Measurements from ENCODE around the gene PANK4. TPM values are rescaled to one million over a fixed set of nuclear protein-coding genes. Genes with fewer than 3 reads are reported as not detected.

The PANK4 gene
- total and polyA plus RNA-seq, 2 donors (not counting 3 experiments of a cell fraction or from before 2014, with no cell fraction given), result 22.1 to 34.0 TPM

DNA sequence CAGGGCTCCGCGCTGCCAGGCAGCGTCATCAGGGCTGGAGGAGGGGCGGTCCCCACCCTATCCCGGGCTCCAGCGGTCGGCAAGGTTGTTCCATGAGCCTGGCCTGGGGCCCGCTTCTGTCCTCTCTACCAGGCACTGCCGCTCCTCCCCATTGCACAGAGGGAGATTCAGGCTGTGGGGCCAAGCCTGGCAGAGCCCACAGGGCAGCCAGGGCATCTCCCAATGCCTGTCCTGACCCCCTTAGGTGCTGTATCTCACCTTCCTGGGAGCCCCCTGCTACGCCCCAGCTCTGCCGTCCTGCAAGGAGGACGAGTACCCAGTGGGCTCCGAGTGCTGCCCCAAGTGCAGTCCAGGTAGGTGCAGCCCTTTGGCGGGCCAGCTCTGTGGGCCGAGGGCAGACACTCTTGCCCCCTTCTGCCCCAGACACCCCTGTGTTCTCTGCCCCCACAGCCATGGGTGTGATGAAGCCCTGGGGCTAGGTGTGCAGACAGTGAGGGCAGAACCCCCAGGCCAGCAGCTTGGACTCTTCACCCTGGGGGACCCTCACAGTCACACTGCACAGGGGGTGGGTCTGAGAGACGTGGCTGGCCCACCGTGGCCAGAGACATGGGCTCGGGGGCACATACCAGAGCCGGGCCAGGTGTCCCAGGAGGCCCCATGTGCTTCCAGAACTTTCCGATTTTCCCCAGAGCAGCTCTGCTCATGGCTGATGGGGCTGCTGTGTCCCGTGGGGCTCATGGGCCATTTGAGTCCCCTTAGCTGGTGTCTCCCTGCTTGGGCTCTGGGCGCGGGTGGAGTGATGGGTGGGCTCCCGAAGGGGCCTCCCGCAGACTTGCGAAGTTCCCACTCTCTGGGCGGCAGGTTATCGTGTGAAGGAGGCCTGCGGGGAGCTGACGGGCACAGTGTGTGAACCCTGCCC, 31.3 kb upstream of the PANK4 start:
- Histone ChIP-seq H3K27me3 (ENCODE audit: control insufficient read depth in 2 of 2, insufficient read depth in 2 of 2, low read length in 2 of 2) (no peaks in the 10 kb centered on the region), H3K9me3 (replicated peaks; ENCODE audit: control insufficient read depth, insufficient read depth, low read length) (no peaks in the 10 kb centered on the region), H3K79me2 (ENCODE audit: control insufficient read depth, insufficient read depth, low read length) (no peaks in the 10 kb centered on the region), H3K27ac (ENCODE audit: insufficient read depth, low read depth, low read length) (no peak overlapping the region), H3K4me2 (ENCODE audit: insufficient read depth, low read length) (no peak overlapping the region), H3K36me3 (ENCODE audit: control insufficient read depth in 2 of 2, extremely low read depth in 1 of 2, insufficient read depth in 2 of 2, low read length in 2 of 2) (peaks cover 0 to 9% of the 10 kb centered on the region in 2 experiments), H3K4me1 (ENCODE audit: control insufficient read depth, extremely low read depth, insufficient read depth, low read length) (peaks cover 23% of the 10 kb centered on the region), H4K20me1 (replicated peaks; ENCODE audit: control insufficient read depth, extremely low read depth, insufficient read depth, low read length) (no peaks in the 10 kb centered on the region), H3K9ac (replicated peaks; ENCODE audit: extremely low read depth, insufficient read depth, low read length) (no peak overlapping the region), H2AFZ (ENCODE audit: low read depth, low read length) (no peak overlapping the region), H3K4me3 (replicated peaks in 1 of 3; ENCODE audit: insufficient read depth in 1 of 3, low read depth in 1 of 3, low read length in 3 of 3) (no peak overlapping the region), H3K9me1 (replicated peaks; ENCODE audit: control insufficient read depth, extremely low read depth, insufficient read depth, low read length) (no peaks in the 10 kb centered on the region)
- no TSS peak for BruUV-seq (replicated peaks)
- FAIRE-seq (no peak), DNase-seq (ENCODE audit: low read depth, low spot score) (no peak)
- ChIA-PET CTCF (interaction anchor here (1.6 kb wide), 1 partner anchor 20 kb away, joined by 3 read pairs; no protein-coding TSS in a partner anchor), POLR2A (no interaction called here)
- dilution Hi-C loops (cut with MboI; ENCODE audit: extremely low pct_ligation_motif_present, low sequenced_read_pairs), result no loop called here
- TF ChIP-seq JUN (IDR thresholded peaks at IDR 0.05; ENCODE audit: borderline replicate concordance, insufficient read depth, insufficient read length, low read depth) (no peak), MYC (IDR thresholded peaks at IDR 0.05; ENCODE audit: low read depth, low read length) (no peak)
- intact Hi-C loops (cut with micrococcal nuclease), result no loop called here

DNA sequence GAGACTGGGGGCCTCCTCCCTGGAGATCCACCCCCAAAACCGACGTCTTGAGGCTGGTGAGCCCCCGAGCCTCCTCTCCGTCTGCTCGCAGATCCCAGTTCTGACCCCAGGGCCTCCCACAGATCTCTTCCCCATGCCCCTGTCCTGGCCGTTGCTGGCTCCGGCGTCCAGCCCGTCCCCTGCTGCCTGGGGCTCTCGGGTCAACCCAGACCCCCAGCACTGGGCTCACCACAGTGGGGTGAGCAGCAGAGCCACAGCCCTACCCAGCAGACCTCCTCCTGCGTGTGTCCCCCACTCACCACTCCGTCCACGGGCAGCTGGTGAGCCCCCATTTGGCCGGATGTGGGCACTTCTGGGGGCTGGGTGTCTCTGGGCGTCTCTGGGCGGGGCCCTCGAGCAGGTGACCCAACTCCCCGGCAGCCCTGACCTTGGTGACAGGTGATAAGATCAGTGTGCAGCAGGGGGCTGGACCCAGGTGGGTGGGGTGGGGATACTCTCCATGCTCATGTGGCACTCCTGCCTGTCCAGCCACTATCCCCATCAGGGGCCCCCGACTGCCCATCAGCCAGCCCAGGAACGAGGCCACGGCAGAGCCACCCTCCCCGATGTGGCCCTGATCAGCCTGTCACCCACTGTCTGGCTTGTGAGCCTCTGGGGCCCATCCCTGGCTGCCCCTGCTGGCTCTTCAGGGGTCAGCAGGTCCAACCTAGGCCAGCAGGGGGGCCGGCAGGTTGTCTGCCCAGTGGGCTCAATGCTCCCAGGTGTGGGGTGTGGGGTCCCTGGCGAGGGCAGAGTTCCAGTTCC, 30.5 kb upstream of the PANK4 start:
- H2AFZ ChIP-seq (ENCODE audit: low read depth, low read length), result peak overlapping the region; percentile 81
- CTCF ChIA-PET, result interaction anchor here (0.9 to 2.9 kb wide), 4 partner anchors 10 to 142 kb away, joined by 5 to 23 read pairs (median 10); partner anchors contain the start of gene PRXL2B
- H3K27ac ChIP-seq (ENCODE audit: insufficient read depth, low read depth, low read length), result peak overlapping the region; percentile 53
- peak overlapping the region; percentile 60 for H3K4me2 ChIP-seq (ENCODE audit: insufficient read depth, low read length)
- no peaks in the 10 kb centered on the region for H3K9me1 ChIP-seq (replicated peaks; ENCODE audit: control insufficient read depth, extremely low read depth, insufficient read depth, low read length)
- H3K4me3 ChIP-seq (replicated peaks in 1 of 3; ENCODE audit: insufficient read depth in 1 of 3, low read depth in 1 of 3, low read length in 3 of 3), result peak overlapping the region; percentile 15 to 38 (median 28)
- DNase-seq (ENCODE audit: low read depth, low spot score) (no peak), FAIRE-seq (no peak)
- POLR2A ChIA-PET, result interaction anchor here (1.2 kb wide), 1 partner anchor 29 kb away, joined by 3 read pairs; no protein-coding TSS in a partner anchor
- TF ChIP-seq, protein P1, sequence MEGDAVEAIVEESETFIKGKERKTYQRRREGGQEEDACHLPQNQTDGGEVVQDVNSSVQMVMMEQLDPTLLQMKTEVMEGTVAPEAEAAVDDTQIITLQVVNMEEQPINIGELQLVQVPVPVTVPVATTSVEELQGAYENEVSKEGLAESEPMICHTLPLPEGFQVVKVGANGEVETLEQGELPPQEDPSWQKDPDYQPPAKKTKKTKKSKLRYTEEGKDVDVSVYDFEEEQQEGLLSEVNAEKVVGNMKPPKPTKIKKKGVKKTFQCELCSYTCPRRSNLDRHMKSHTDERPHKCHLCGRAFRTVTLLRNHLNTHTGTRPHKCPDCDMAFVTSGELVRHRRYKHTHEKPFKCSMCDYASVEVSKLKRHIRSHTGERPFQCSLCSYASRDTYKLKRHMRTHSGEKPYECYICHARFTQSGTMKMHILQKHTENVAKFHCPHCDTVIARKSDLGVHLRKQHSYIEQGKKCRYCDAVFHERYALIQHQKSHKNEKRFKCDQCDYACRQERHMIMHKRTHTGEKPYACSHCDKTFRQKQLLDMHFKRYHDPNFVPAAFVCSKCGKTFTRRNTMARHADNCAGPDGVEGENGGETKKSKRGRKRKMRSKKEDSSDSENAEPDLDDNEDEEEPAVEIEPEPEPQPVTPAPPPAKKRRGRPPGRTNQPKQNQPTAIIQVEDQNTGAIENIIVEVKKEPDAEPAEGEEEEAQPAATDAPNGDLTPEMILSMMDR (IDR thresholded peaks at IDR 0.05; ENCODE audit: extremely low read depth in 1 of 2, insufficient read depth in 1 of 2, low read depth in 1 of 2, low read length in 2 of 2), result no peak
- TF ChIP-seq POLR2AphosphoS5 (IDR thresholded peaks at IDR 0.05; ENCODE audit: insufficient read depth, low read depth, low read length) (no peak), POLR2A (IDR thresholded peaks at IDR 0.05; ENCODE audit: low read depth, low read length) (no peak), JUN (IDR thresholded peaks at IDR 0.05; ENCODE audit: borderline replicate concordance, insufficient read depth, insufficient read length, low read depth) (no peak), MYC (IDR thresholded peaks at IDR 0.05; ENCODE audit: low read depth, low read length) (no peak), FOS (IDR thresholded peaks at IDR 0.05; ENCODE audit: borderline replicate concordance, insufficient read depth, low read length) (no peak), GATA2 (IDR thresholded peaks at IDR 0.05; ENCODE audit: insufficient read depth, insufficient read length, low read depth, low read length) (no peak), EZH2 (IDR thresholded peaks at IDR 0.05; ENCODE audit: borderline replicate concordance, low read depth, low read length, severe bottlenecking) (no peak)
- TF ChIP-seq, protein P2, sequence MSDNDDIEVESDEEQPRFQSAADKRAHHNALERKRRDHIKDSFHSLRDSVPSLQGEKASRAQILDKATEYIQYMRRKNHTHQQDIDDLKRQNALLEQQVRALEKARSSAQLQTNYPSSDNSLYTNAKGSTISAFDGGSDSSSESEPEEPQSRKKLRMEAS (IDR thresholded peaks at IDR 0.05; ENCODE audit: insufficient read depth, insufficient read length), result no peak
- no peaks in the 10 kb centered on the region for H3K27me3 ChIP-seq (ENCODE audit: control insufficient read depth in 2 of 2, insufficient read depth in 2 of 2, low read length in 2 of 2)
- peaks cover 23% of the 10 kb centered on the region for H3K4me1 ChIP-seq (ENCODE audit: control insufficient read depth, extremely low read depth, insufficient read depth, low read length)
- no peaks in the 10 kb centered on the region for H3K79me2 ChIP-seq (ENCODE audit: control insufficient read depth, insufficient read depth, low read length)
- dilution Hi-C loops (cut with MboI; ENCODE audit: extremely low pct_ligation_motif_present, low sequenced_read_pairs), result no loop called here
- no peaks in the 10 kb centered on the region for H4K20me1 ChIP-seq (replicated peaks; ENCODE audit: control insufficient read depth, extremely low read depth, insufficient read depth, low read length)
- peaks cover 0 to 7% of the 10 kb centered on the region in 2 experiments for H3K36me3 ChIP-seq (ENCODE audit: control insufficient read depth in 2 of 2, extremely low read depth in 1 of 2, insufficient read depth in 2 of 2, low read length in 2 of 2)
- no peaks in the 10 kb centered on the region for H3K9me3 ChIP-seq (replicated peaks; ENCODE audit: control insufficient read depth, insufficient read depth, low read length)
- H3K9ac ChIP-seq (replicated peaks; ENCODE audit: extremely low read depth, insufficient read depth, low read length), result peak overlapping the region; percentile 37
- TSS peak; percentile 53 for BruUV-seq (replicated peaks)
- intact Hi-C loops (cut with micrococcal nuclease), result loop anchor here (1.0 kb wide), 2 partner anchors 21 to 86 kb away; no protein-coding TSS in a partner anchor

Measured in endothelial cell of umbilical vein (primary cell).